ENCODE measurements around the gene KLHL5.

KLHL5 gene

DNA sequence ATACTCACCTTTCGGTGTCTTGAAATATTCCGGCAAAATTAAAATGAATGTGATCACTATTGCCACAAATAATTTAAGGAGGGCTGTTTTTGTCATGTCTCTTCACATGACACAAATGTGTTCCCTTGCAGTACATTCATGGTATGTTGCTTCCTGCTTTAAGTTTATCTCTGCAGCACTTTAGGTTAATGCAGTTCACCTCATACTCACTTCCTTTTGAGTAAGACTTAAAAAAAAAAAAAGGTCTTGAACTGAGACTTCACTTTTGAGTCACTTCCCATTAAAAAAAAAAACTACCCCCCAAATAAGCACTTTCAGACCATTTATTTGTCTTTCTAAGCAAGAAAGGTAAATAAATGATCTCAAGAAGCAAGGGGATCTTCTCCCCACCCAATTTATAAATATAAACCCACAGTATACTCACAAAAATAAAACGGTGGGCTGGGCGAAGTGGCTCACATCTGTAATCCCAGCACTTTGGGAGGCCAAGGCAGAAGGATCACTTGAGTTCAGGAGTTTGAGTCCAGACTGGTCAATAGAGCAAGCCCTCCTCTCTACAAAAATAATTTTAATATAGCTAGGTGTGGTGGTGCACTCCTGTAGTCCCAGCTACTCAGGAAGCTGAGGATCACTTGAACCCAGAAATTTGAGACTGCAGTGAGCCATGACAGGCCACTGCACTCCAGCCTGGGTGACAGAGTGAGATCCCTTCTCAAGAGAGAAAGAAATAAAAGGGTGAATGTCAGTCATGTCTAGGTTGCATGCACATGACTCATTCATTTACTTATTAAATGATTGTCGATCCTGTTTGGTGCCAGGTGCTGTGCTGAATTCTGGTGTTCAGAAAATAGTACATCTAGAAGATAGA lies 29.6 kb upstream of the KLHL5 start, which contains the start of gene TMEM156:
TMEM156 (minus strand) TSS at position 192 of the 868 bp plus-strand sequence; CDS start at position 96, 96 bp downstream.
- Histone ChIP-seq H3K4me3 (ENCODE audit: low read depth, low read length) (no peak within 1 kb of the TSS), H2BK120ac (ENCODE audit: insufficient read depth, low read length, poor library complexity) (no peak within 1 kb of the TSS), H3K79me1 (ENCODE audit: low read length) (no peaks in the 10 kb centered on the region), H3K18ac (ENCODE audit: low read length) (no peak within 1 kb of the TSS), H3K27ac (ENCODE audit: low read depth, low read length) (no peak within 1 kb of the TSS), H3K23ac (ENCODE audit: low read length) (no peak within 1 kb of the TSS), H2AK5ac (ENCODE audit: low read length) (no peak within 1 kb of the TSS), H2AFZ (ENCODE audit: insufficient read depth, low read length, poor library complexity) (no peak within 1 kb of the TSS), H3K4ac (ENCODE audit: low read depth, low read length) (no peak within 1 kb of the TSS), H4K91ac (ENCODE audit: low read depth, low read length) (no peak within 1 kb of the TSS), H4K12ac (ENCODE audit: low read depth, low read length) (no peak within 1 kb of the TSS), H4K8ac (ENCODE audit: low read depth, low read length) (no peak within 1 kb of the TSS), H2BK12ac (ENCODE audit: low read length) (no peak within 1 kb of the TSS), H3K36me3 (ENCODE audit: control insufficient read depth in 1 of 2, insufficient read depth in 2 of 2, low read length in 2 of 2) (no peaks in the 10 kb centered on the region), H3K4me1 (ENCODE audit: control insufficient read depth in 1 of 2, insufficient read depth in 2 of 2, low read length in 2 of 2) (peaks cover 3% of the 10 kb centered on the region in 2 experiments), H3K14ac (ENCODE audit: low read length) (no peak within 1 kb of the TSS), H3K9ac (ENCODE audit: low read length) (no peak within 1 kb of the TSS), H3K27me3 (ENCODE audit: insufficient read depth, low read length) (no peaks in the 10 kb centered on the region), H3K9me3 (ENCODE audit: insufficient read depth, low read depth, low read length) (no peaks in the 10 kb centered on the region), H3K4me2 (ENCODE audit: low read length) (no peak within 1 kb of the TSS), H3K79me2 (ENCODE audit: control insufficient read depth, insufficient read depth, low read length, poor library complexity) (no peaks in the 10 kb centered on the region), H2BK5ac (ENCODE audit: low read depth, low read length, poor library complexity) (no peak within 1 kb of the TSS)
- no CpG with 5 or more reads among the region's 5 CpGs for WGBS (ENCODE audit: extremely low coverage, insufficient coverage, insufficient read length)
- DNase-seq = no peak

DNA sequence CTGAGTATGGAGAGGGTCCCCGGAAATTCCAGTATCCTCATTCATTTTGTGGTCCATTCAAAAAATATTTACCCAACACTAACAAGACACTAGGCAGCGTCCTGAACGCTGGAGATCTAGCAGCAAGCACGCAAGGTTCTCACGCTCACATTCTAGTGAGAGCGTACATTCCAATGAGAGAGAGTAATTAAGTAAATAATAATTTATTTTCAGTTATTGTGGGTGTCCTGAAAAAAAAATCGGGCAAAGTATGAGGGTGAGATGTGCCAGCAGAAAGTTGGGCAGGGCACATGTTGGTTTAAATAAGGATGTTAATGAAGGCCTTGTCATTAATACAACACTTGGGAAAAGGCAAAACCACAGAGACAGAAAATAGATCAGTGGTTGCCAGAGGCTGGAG lies 25.9 kb upstream of the KLHL5 start:
- WGBS (ENCODE audit: extremely low coverage, insufficient coverage, insufficient read length) = no CpG with 5 or more reads among the region's 7 CpGs
- Histone ChIP-seq H4K91ac (ENCODE audit: low read depth, low read length) (no peak overlapping the region), H3K18ac (ENCODE audit: low read length) (no peak overlapping the region), H3K27me3 (ENCODE audit: insufficient read depth, low read length) (no peaks in the 10 kb centered on the region), H3K14ac (ENCODE audit: low read length) (no peak overlapping the region), H2AK5ac (ENCODE audit: low read length) (no peak overlapping the region), H3K23ac (ENCODE audit: low read length) (no peak overlapping the region), H2BK5ac (ENCODE audit: low read depth, low read length, poor library complexity) (no peak overlapping the region), H4K8ac (ENCODE audit: low read depth, low read length) (no peak overlapping the region), H3K4ac (ENCODE audit: low read depth, low read length) (no peak overlapping the region), H2AFZ (ENCODE audit: insufficient read depth, low read length, poor library complexity) (no peak overlapping the region), H2BK120ac (ENCODE audit: insufficient read depth, low read length, poor library complexity) (no peak overlapping the region), H3K9ac (ENCODE audit: low read length) (no peak overlapping the region), H3K4me2 (ENCODE audit: low read length) (no peak overlapping the region), H3K9me3 (ENCODE audit: insufficient read depth, low read depth, low read length) (no peaks in the 10 kb centered on the region), H3K4me3 (ENCODE audit: low read depth, low read length) (no peak overlapping the region), H3K79me1 (ENCODE audit: low read length) (no peaks in the 10 kb centered on the region), H3K36me3 (ENCODE audit: control insufficient read depth in 1 of 2, insufficient read depth in 2 of 2, low read length in 2 of 2) (no peaks in the 10 kb centered on the region), H4K12ac (ENCODE audit: low read depth, low read length) (no peak overlapping the region), H3K4me1 (ENCODE audit: control insufficient read depth in 1 of 2, insufficient read depth in 2 of 2, low read length in 2 of 2) (peaks cover 7% of the 10 kb centered on the region in 2 experiments), H3K27ac (ENCODE audit: low read depth, low read length) (no peak overlapping the region), H3K79me2 (ENCODE audit: control insufficient read depth, insufficient read depth, low read length, poor library complexity) (no peaks in the 10 kb centered on the region), H2BK12ac (ENCODE audit: low read length) (no peak overlapping the region)
- DNase-seq = no peak

DNA sequence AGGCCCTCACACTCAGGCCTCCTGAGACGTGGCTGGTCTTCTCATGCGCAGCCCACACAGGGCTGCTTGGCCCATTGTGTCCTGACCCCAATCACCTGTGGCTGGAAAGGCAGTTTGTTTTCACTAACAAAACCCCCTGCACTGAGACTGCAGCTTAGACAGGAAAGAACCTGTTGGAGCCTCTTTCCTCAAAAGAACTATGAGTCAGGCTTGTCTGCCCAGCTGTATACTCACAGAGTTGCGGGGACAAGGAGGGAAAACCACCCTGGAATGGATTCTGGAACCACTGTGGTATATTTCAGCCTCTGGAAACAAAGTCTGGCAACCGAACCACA lies 24.6 kb upstream of the KLHL5 start:
- Histone ChIP-seq H3K23ac (ENCODE audit: low read length) (no peak overlapping the region), H3K9me3 (ENCODE audit: insufficient read depth, low read depth, low read length) (no peaks in the 10 kb centered on the region), H3K4me3 (ENCODE audit: low read depth, low read length) (no peak overlapping the region), H3K4ac (ENCODE audit: low read depth, low read length) (no peak overlapping the region), H4K8ac (ENCODE audit: low read depth, low read length) (no peak overlapping the region), H2BK5ac (ENCODE audit: low read depth, low read length, poor library complexity) (no peak overlapping the region), H3K79me2 (ENCODE audit: control insufficient read depth, insufficient read depth, low read length, poor library complexity) (no peaks in the 10 kb centered on the region), H3K18ac (ENCODE audit: low read length) (no peak overlapping the region), H3K79me1 (ENCODE audit: low read length) (no peaks in the 10 kb centered on the region), H3K36me3 (ENCODE audit: control insufficient read depth in 1 of 2, insufficient read depth in 2 of 2, low read length in 2 of 2) (no peaks in the 10 kb centered on the region), H3K27me3 (ENCODE audit: insufficient read depth, low read length) (no peaks in the 10 kb centered on the region), H2BK120ac (ENCODE audit: insufficient read depth, low read length, poor library complexity) (no peak overlapping the region), H3K9ac (ENCODE audit: low read length) (no peak overlapping the region), H3K14ac (ENCODE audit: low read length) (no peak overlapping the region), H2AFZ (ENCODE audit: insufficient read depth, low read length, poor library complexity) (no peak overlapping the region), H3K4me1 (ENCODE audit: control insufficient read depth in 1 of 2, insufficient read depth in 2 of 2, low read length in 2 of 2) (peaks cover 7% of the 10 kb centered on the region in 2 experiments), H2BK12ac (ENCODE audit: low read length) (no peak overlapping the region), H2AK5ac (ENCODE audit: low read length) (no peak overlapping the region), H3K27ac (ENCODE audit: low read depth, low read length) (no peak overlapping the region), H4K91ac (ENCODE audit: low read depth, low read length) (no peak overlapping the region), H4K12ac (ENCODE audit: low read depth, low read length) (no peak overlapping the region), H3K4me2 (ENCODE audit: low read length) (no peak overlapping the region)
- no peak for DNase-seq
- WGBS (ENCODE audit: extremely low coverage, insufficient coverage, insufficient read length) = no CpG with 5 or more reads among the region's 4 CpGs

DNA sequence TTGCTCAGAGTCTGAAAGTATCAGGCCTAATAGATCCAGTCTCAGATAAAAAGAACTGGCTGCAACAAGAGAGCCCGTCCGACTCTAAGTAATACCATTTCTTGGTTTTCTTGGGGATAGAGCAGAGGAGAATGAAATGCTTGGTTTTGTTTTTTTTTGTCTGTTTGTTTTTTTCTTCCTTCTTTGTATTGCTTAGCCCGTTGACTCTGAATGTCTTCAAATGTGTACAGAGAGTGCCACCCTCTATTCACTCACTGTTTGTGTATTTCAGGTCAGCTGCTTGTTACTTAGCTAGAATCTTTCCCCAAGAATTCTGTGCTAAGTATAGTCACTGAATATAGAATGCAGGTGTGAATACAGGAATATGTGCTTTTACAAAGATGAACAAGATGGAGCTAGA lies 24.1 kb upstream of the KLHL5 start:
- Histone ChIP-seq H3K79me2 (ENCODE audit: control insufficient read depth, insufficient read depth, low read length, poor library complexity) (no peaks in the 10 kb centered on the region), H3K9me3 (ENCODE audit: insufficient read depth, low read depth, low read length) (no peaks in the 10 kb centered on the region), H2AFZ (ENCODE audit: insufficient read depth, low read length, poor library complexity) (no peak overlapping the region), H2BK5ac (ENCODE audit: low read depth, low read length, poor library complexity) (no peak overlapping the region), H3K4ac (ENCODE audit: low read depth, low read length) (no peak overlapping the region), H3K4me3 (ENCODE audit: low read depth, low read length) (no peak overlapping the region), H4K12ac (ENCODE audit: low read depth, low read length) (no peak overlapping the region), H3K79me1 (ENCODE audit: low read length) (no peaks in the 10 kb centered on the region), H3K18ac (ENCODE audit: low read length) (no peak overlapping the region), H3K27ac (ENCODE audit: low read depth, low read length) (no peak overlapping the region), H3K9ac (ENCODE audit: low read length) (no peak overlapping the region), H3K4me1 (ENCODE audit: control insufficient read depth in 1 of 2, insufficient read depth in 2 of 2, low read length in 2 of 2) (peaks cover 7 to 9% of the 10 kb centered on the region in 2 experiments), H4K8ac (ENCODE audit: low read depth, low read length) (no peak overlapping the region), H3K4me2 (ENCODE audit: low read length) (no peak overlapping the region), H2BK120ac (ENCODE audit: insufficient read depth, low read length, poor library complexity) (no peak overlapping the region), H3K27me3 (ENCODE audit: insufficient read depth, low read length) (no peaks in the 10 kb centered on the region), H3K23ac (ENCODE audit: low read length) (no peak overlapping the region), H3K36me3 (ENCODE audit: control insufficient read depth in 1 of 2, insufficient read depth in 2 of 2, low read length in 2 of 2) (no peaks in the 10 kb centered on the region), H2BK12ac (ENCODE audit: low read length) (no peak overlapping the region), H4K91ac (ENCODE audit: low read depth, low read length) (no peak overlapping the region), H2AK5ac (ENCODE audit: low read length) (no peak overlapping the region), H3K14ac (ENCODE audit: low read length) (no peak overlapping the region)
- WGBS (ENCODE audit: extremely low coverage, insufficient coverage, insufficient read length) = no CpG with 5 or more reads among the region's 3 CpGs
- no peak for DNase-seq
